HG03460 (cell line): ENCODE results near the gene ADAMTS20.
"Not testable (repeated sequence)": the region's sequence is repeated elsewhere in the genome, so short reads cannot be mapped to it uniquely, and the experiment has no call there.

ENCODE experiments used
- ATAC-seq: cut with Tn5 transposase; IDR thresholded peaks from one replicate; pipeline ENCODE4 v1.9.1; 2021; ENCODE audit not compliant: unreplicated experiment

The ADAMTS20 gene

GRCh38 chr12:43370263-43370662, 181.7 kb downstream of the ADAMTS20 start:
- ATAC-seq = no peak

- no peak for ATAC-seq
These were observed 188.9 kb downstream of the ADAMTS20 start for GRCh38 chr12:43362910-43363694.

GRCh38 chr12:43361031-43361710, 190.8 kb downstream of the ADAMTS20 start:
- ATAC-seq = no peak

- not testable (repeated sequence) for ATAC-seq
These were observed 192.0 kb downstream of the ADAMTS20 start for GRCh38 chr12:43360001-43360400.

- ATAC-seq = no peak
These were observed 194.9 kb downstream of the ADAMTS20 start for GRCh38 chr12:43357141-43357540.

GRCh38 chr12:43352001-43352400, 200.0 kb downstream of the ADAMTS20 start:
- ATAC-seq = no peak

GRCh38 chr12:43349863-43350262, 202.1 kb downstream of the ADAMTS20 start:
- no peak for ATAC-seq

- no peak for ATAC-seq
These were observed 203.8 kb downstream of the ADAMTS20 start for GRCh38 chr12:43348221-43348620.

- ATAC-seq = no peak
These were observed 205.0 kb downstream of the ADAMTS20 start for GRCh38 chr12:43347026-43347425.

GRCh38 chr12:43345023-43345422, 207.0 kb downstream of the ADAMTS20 start:
- ATAC-seq = no peak

- ATAC-seq = not testable (repeated sequence)
These were observed 210.2 kb downstream of the ADAMTS20 start for GRCh38 chr12:43341785-43342313.

- ATAC-seq = peak; percentile 54
These were observed 213.0 kb downstream of the ADAMTS20 start for GRCh38 chr12:43338848-43339526.

GRCh38 chr12:43337571-43338444, 214.2 kb downstream of the ADAMTS20 start:
- ATAC-seq = peak; percentile 64

GRCh38 chr12:43336962-43337555, 214.9 kb downstream of the ADAMTS20 start:
- ATAC-seq = no peak

- ATAC-seq = no peak
These were observed 218.4 kb downstream of the ADAMTS20 start for GRCh38 chr12:43333644-43334043.

- ATAC-seq = no peak
These were observed 218.9 kb downstream of the ADAMTS20 start for GRCh38 chr12:43332977-43333640.

GRCh38 chr12:43331935-43332334, 220.1 kb downstream of the ADAMTS20 start:
- ATAC-seq = no peak

- no peak for ATAC-seq
These were observed 222.6 kb downstream of the ADAMTS20 start for GRCh38 chr12:43329375-43329774.

- no peak for ATAC-seq
These were observed 226.2 kb downstream of the ADAMTS20 start for GRCh38 chr12:43325786-43326185.

GRCh38 chr12:43320281-43320680, 231.7 kb downstream of the ADAMTS20 start:
- ATAC-seq = no peak
